ENCODE measurements around the gene MX2. TPM values are rescaled to one million over a fixed set of nuclear protein-coding genes. Genes with fewer than 3 reads are reported as not detected.

Gene MX2
- total RNA-seq, 1 donor from 2014 or later = 66.3 TPM

DNA sequence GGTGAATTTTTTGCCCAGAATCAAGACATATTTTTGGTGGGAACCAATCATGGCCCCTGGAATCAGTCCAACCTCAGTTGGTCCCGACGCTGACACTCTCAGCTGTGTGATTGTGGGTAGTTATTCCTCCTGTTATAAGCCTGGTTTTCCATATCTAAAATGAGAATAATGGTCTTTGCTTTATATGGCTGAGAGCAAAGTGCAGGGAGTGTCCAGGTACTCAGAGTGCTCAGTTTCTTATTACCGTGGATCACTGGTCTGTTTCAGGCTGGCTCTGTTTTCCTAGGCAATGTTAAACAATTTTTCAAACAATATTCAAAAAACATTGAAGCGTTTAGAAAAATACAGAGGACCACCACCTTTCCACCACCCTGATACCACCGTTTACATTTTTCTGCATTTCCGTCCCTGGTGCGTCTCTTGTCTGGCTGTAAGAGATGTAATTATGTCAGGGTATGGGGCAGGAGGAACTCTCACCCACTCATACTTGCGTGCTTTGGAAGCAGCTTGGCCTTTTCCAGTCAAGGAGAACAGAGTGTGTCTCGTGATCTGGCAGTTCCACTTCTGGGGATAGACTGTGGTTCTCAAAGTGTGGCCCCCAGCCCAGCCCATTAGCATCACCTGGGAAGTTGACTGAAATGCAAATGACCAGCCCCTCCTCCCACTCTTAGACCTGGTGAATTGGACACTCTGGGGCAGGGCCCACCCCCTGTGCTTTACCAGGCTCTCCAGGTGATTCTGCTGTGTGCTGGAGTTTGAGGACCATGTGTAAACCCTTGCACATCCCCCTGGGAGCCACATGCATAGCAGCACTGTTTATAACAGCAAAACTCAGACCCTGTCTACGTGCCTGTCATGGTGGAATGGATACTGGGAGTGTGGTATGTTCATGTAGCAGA, 71.0 kb downstream of the MX2 start:
- intact Hi-C loops (cut with micrococcal nuclease) = no loop called here

DNA sequence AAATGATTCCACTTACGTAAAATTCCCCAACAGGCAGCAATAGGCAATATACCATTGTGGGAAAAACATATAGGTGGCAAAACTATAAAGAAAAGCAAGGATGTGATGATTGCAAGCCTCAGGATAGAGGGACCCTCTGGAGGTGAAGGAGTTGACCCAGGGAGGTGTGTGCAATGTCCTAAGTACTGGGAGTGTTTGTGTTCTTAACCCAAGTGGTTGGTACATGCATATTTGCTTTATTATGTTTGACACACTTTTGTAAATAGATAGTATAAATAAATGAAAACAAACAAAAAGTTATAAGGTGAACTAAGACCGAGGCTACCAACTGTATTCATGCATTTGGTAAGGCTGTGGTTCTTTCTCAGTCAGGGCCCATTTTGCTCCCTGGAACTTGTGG, 71.7 kb downstream of the MX2 start:
- intact Hi-C loops (cut with micrococcal nuclease) = no loop called here

DNA sequence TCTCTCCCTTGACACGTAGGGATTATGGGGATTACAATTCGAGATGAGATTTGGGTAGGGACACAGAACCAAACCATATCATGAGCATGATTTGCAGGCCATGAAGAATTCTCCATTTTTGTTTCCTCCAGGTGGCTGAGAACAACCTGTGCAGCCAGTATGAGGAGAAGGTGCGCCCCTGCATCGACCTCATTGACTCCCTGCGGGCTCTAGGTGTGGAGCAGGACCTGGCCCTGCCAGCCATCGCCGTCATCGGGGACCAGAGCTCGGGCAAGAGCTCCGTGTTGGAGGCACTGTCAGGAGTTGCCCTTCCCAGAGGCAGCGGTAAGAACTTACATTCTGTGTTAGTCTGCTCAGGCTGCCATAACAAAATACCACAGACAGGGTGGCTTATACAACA, 73.9 kb downstream of the MX2 start:
- intact Hi-C loops (cut with micrococcal nuclease) = no loop called here

DNA sequence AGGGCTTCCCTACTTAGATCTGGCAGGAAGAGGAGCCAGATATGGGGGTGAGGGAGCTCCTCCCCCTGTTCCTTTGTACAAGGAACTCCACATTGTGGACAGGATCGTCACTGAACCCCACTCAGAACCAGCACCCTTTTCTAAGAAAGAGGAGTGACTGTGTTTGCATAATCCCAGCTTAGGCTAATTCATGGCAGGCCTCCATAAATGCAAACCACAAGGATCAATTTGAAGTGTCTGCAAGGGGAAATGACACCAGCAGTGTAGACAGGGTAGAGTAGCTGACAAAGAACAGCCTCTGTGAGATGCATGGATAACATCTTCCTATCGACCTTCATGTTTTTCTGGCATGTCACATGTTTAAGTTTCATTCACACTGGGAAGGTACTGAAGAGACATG, 75.9 kb downstream of the MX2 start:
- intact Hi-C loops (cut with micrococcal nuclease) = no loop called here

DNA sequence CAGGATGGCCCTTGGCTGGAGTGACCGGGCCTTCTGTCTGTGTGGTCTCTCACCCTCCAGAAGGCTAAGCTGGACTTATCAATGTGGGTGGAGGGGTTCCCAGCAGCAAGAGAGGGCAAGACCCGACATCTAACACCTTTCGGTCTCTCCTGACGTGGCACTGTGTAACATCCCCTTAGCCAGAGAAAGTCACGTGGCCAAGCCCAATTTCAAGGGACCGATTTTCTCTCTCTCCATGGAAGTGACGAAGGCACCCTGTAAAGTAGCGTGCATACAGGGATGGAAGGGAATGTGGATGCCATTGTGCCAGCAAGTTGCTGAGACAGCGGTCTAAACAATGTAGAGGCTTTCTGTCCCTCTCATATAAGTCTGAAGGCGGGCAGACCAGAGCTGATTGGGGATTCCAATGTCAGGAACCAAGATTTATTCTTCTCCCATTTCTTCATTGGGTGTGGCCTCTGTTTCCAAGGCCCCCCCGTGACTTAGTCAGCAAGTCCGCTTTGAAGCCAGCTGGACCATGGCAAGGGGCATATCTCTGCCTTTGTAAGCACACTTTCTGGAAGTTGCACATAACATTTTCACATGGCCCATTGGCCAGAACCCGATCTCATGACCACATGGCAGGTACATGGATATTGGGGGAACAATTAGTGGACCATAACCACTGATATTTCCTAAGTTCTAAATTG, 76.7 kb downstream of the MX2 start:
- intact Hi-C loops (cut with micrococcal nuclease) = no loop called here

DNA sequence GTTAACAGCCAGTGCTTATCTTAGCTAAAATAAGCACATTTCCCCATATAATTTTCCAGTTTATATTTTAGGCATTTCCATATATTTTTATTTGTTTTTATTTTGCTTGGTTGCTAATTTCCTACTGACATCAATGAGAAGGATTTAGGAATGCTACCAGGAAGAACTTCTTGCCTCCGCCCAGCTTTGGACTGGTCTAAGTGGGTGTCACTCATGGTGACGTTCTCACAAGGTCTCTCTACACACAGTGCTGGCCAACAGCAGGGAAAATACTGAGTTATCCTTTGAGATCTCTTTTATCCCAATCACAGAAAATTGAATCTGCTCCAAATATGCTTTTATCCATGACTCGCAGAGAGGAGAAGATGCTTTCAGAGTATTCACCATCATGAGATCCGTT, 77.4 kb downstream of the MX2 start:
- intact Hi-C loops (cut with micrococcal nuclease) = no loop called here

DNA sequence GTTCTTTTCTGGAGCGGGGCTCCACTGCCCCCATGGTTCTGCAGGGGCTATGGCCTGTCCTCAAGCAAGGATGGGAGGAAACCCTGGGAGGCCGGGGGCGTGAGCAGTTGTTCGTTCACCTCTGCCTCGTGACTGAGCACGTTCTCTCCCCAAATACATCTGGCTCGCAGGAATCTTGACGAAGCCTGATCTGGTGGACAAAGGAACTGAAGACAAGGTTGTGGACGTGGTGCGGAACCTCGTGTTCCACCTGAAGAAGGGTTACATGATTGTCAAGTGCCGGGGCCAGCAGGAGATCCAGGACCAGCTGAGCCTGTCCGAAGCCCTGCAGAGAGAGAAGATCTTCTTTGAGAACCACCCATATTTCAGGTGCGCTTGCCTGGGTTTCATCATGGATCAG, 79.7 kb downstream of the MX2 start:
- intact Hi-C loops (cut with micrococcal nuclease) = no loop called here

DNA sequence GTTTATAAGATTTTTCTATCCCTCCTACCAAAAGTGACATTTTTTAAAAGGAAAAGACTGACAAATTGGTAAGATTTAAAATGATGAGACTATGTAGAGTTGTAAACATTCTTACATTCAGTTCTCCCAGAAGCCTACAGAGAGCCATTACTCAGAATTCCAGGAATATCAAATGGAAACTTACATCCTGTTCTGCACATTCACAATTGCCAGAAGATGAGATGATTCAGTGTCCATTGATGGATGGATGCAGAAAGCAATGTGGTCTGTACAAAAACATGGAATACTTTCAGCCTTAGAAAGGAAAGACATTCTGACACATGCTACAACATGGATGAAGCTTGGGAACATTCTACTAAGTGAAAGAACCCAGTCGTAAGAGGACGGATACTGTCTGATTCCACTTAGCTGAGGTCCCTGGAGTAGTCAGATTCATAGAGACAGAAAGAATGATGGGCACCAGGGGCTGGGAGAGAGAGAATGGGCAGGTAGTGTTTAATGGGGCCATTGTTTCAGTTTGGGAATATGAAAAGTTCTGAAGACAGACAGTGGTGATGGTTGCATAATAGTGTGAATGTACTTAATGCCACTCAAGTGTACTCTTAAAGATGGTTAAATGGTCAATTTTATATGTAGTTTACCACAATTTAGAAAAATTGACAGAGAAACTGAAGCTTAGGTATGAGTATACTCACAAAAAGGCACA, 80.8 kb downstream of the MX2 start:
- intact Hi-C loops (cut with micrococcal nuclease) = no loop called here

DNA sequence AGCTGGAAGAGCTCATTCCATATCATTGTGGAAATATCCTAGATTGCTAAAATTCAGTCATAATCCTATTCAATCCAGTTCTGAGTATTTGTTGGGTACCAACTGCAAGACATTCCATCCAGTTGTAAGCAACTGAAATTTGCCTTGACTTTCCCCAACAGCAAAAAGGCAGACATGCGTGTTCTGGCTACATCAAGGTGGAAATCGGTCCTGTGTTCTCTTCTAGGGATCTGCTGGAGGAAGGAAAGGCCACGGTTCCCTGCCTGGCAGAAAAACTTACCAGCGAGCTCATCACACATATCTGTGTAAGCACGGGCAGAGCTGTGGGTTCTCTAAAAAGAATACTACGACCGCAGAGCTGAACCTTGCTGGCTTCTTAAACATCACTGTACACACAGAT, 81.7 kb downstream of the MX2 start:
- intact Hi-C loops (cut with micrococcal nuclease) = no loop called here

DNA sequence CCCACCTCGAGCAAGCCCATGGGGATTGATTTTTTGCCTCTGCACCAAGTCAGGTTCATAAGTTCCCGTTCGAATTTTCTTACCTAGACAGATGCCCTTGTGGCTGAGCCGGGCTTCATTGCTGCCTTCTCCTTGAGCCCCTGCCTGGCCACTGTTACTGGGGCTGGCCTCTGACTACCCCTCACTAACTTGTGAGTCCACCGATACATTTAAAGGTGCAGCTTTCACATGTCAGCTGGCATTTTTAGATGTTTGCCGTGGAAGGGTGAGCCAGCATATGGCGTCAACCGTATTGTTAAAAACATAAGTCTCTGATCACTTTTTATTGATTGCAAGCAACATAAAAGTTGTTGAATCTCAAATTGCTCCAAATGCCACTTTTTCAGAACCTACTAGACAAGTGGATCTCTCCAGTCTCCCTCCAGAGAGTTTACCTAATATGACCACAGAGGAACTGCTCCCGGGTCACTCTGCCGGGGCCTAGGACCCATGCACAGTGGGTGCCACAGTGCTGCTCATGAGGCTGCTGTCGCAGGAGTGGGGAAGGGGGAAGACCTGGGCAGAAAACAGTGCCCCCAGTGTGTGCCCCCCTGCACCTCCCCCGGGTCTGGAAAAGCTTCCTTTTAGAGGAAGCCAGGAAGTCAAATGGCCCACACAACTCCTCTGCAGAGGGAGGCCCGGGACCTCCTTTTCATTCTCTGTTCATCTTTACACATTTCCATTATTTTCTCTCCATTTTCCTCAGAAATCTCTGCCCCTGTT, 83.1 kb downstream of the MX2 start:
- intact Hi-C loops (cut with micrococcal nuclease) = no loop called here

DNA sequence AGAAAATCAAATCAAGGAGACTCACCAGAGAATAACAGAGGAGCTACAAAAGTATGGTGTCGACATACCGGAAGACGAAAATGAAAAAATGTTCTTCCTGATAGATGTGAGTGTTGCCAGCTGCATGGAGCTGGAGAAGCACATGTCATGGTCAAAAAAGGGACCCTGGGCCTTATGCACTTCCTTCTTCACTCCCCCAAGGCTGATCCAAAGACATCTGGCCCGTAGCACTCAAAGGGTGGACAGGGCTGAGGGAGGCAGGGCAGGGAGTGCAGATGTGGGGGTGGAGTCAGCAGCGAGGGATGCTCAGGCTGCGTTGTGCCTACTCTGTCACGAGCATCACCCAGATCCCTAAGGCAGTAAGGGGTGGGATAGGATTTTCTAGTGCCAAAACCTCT, 83.6 kb downstream of the MX2 start:
- intact Hi-C loops (cut with micrococcal nuclease) = no loop called here

DNA sequence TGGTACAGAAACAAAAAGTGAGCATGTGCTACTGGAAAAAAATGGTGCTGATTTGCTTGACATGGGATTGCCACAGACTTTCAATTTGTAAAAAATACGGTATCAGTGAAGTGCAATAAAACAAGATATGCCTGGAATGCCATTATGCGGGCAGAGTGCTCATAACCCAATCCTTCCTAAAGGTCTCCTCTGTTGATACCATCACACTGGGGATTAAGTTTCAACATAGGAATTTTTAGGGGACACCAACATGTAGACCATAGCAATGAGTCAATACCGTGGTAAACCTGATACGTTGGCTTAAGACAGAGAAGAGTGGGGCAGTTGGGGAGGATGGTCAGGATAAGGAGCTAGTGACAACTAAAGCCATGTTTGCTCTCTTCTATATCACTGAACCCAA, 84.8 kb downstream of the MX2 start:
- intact Hi-C loops (cut with micrococcal nuclease) = no loop called here

DNA sequence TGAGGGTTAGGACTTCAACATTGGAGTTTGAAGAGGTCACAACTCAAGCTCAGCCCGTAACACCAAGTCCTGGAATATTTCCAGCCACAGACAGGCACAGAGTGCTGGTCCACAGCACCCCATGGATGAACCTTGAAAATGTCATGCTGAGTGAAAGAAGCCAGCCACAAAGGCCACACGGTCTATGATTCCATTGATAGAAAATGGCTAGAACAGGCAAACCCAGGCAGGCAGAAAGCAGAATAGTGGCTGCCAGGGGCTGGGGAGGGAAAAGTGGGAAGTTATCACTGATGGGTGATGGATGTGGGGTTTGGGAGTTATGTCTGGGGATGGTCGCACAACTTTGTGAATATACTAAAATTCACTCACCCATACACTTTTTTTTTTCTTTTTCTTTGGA, 85.5 kb downstream of the MX2 start:
- intact Hi-C loops (cut with micrococcal nuclease) = no loop called here

DNA sequence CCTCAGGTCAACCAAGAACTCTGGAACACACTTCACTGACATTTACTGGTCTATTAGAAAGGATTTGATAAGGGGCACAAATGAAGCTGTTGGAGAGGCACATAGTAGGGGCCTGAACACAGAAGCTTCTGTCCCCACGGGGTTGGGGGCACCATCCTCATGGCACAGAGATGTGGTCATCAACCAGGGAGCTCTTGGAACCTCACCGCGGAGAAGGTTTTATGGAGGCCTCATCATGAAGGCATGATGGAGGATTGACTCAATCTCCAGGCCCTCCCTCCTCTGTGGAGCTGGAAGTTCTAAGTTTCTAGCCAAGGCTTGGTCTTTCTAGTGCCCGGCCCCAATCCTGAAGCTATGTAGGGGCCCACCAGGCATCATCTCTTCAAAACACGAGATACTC, 87.8 kb downstream of the MX2 start:
- intact Hi-C loops (cut with micrococcal nuclease) = no loop called here

DNA sequence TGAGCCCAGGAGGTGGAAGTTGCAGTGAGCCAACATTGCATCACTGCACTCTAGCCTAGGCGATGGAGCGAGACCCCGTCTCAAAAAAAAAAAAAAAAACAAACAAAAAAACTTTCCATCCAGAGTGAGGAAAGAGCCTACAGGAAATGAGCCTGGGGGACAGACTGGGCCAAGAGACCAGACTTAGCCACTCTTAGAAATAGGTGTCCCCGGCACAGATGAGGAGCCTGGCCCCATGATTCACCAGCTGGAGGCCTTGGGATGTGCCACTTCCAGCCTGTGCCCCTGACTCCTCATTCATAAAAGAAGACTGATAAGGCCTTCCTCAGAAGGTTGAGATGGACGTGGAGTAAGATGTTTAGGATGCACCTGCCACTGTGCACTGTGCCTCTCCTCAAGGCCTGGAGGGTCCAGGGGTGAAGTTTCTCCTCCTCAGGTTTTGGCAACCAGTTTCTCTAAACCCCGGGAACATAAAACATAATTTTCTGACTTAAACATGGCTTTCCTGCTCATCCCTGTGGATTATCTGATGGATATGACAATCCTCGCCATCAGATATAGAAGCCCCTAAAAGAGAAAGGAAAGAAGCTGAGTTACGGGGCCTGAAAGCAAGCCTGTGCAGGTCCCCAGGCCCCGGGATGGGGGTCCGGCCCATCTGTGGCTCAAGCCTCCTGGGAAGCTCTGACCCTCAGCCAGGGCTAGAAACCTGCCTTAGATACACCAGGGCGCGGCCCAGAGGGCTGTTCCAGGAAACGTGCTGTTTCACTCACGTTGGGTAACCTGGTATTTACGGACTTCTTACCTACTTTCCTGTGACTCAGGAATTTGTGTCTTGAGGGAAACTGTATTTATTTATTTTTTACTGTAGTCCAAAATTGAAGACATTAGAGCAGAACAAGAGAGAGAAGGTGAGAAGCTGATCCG, 90.2 kb downstream of the MX2 start:
- intact Hi-C loops (cut with micrococcal nuclease) = no loop called here

DNA sequence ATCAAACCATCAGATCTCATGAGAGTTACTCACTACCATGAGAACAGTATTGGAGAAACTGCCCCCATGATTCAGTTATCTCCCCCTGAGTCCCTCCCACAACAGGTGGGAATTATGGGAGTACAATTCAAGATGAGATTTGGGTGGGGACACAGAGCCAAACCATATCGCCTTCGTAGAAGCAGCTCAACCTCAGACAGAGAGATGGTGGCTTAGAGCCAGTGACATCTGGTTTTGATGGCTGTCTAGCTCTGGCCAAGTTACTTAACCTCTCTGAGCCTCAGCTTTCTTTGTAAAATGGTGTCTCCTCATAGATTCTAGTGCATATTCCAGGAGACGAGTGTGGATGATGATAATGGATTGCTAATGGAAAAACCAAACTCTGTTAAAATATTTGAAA, 91.4 kb downstream of the MX2 start:
- intact Hi-C loops (cut with micrococcal nuclease) = no loop called here

DNA sequence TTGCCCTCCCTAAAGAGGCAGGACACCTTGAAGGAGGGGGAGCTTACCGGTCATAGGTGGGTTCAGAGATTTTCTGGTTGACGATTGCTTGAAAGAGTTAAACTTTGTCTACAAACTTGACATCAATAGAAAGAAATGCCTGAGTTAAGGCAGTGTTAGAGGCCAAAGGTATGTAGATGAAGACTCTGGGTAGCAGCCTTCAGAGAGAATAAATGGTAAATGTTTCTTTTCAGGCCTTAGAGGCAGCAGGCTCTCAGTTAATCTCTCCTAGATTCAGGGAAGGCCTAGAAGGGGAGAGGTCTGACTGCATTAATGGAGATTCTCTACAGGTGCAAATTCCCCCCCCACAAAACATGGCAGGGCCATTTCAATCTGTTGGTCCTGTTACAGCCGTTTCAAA, 91.9 kb downstream of the MX2 start:
- intact Hi-C loops (cut with micrococcal nuclease) = no loop called here

DNA sequence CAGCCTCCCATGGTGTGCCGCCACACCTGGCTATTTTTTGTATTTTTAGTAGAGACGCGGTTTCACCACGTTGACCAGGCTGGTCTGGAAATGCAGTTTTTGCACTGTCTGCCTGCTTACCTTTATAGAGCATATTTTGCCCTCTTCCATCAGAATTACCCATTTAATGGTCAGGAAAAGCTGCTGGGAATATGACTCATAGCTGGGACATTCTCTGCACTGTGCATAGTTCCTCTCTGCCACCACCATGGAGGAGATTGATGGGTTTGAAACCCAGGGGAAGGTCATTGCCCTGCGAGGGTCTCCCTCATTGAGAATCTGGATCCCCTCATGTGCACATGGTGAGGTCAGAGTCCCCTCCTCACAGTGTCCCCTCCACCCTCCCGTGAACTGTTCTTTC, 96.3 kb downstream of the MX2 start:
- intact Hi-C loops (cut with micrococcal nuclease) = no loop called here

DNA sequence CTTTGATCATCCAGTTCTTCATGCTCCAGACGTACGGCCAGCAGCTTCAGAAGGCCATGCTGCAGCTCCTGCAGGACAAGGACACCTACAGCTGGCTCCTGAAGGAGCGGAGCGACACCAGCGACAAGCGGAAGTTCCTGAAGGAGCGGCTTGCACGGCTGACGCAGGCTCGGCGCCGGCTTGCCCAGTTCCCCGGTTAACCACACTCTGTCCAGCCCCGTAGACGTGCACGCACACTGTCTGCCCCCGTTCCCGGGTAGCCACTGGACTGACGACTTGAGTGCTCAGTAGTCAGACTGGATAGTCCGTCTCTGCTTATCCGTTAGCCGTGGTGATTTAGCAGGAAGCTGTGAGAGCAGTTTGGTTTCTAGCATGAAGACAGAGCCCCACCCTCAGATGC, 96.7 kb downstream of the MX2 start:
- intact Hi-C loops (cut with micrococcal nuclease) = no loop called here

All from T-helper 1 cell treated with Interleukin-12 subunit alpha and Interleukin-12 subunit beta and Interleukin-4 antibody, amounts not matched to agents 30 ng/mL and 1 ng/mL, for 36 hours (primary cell).